ENCODE results near the gene CFAP45. TPM values are rescaled to one million over a fixed set of nuclear protein-coding genes. Genes with fewer than 3 reads are reported as not detected.

The CFAP45 gene
- total and polyA plus RNA-seq, 2 donors from 2014 or later = 1.0 to 14.2 TPM

DNA sequence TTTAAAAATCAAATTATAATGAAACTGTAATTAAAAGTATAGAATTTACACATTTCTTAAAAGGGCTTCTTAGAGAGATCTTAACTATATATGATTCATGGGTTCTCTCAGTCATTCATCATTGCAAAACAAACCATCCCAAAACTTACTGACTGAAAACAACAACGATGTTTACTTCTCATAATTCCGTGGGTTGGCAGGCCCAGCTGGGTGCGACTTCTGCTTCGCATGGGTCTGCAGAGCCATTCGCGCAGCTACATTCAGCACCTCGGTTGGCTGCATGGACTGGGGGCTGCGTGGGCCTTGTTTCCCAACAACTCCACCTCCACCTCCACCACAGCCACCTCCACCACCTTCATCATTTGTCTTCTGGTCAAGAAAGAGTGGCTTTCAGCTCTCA lies 69.2 kb downstream of the CFAP45 start:
- no peak for FAIRE-seq
- H3K27ac ChIP-seq (ENCODE audit: low read depth in 2 of 2, low read length in 2 of 2) = no peak overlapping the region
- H3K36me3 ChIP-seq (ENCODE audit: control insufficient read depth in 2 of 3, insufficient read depth in 3 of 3, low read length in 3 of 3) = no peaks in the 10 kb centered on the region
- H3K4me3 ChIP-seq (ENCODE audit: low read length in 3 of 3) = no peak overlapping the region
- no peaks in the 10 kb centered on the region for H3K27me3 ChIP-seq (ENCODE audit: control insufficient read depth, insufficient read depth, low read length)
- peaks cover 0 to 2% (median 0%) of the 10 kb centered on the region in 3 donors for H3K4me1 ChIP-seq (ENCODE audit: control insufficient read depth in 2 of 3, insufficient read depth in 2 of 3, low read depth in 1 of 3, low read length in 3 of 3)
- H3K9me3 ChIP-seq (ENCODE audit: control insufficient read depth in 2 of 3, insufficient read depth in 1 of 3, low read length in 3 of 3) = no peaks in the 10 kb centered on the region
- no peak for DNase-seq
- H3K9ac ChIP-seq (ENCODE audit: low read length in 3 of 3) = no peak overlapping the region
- TF ChIP-seq, protein P1, sequence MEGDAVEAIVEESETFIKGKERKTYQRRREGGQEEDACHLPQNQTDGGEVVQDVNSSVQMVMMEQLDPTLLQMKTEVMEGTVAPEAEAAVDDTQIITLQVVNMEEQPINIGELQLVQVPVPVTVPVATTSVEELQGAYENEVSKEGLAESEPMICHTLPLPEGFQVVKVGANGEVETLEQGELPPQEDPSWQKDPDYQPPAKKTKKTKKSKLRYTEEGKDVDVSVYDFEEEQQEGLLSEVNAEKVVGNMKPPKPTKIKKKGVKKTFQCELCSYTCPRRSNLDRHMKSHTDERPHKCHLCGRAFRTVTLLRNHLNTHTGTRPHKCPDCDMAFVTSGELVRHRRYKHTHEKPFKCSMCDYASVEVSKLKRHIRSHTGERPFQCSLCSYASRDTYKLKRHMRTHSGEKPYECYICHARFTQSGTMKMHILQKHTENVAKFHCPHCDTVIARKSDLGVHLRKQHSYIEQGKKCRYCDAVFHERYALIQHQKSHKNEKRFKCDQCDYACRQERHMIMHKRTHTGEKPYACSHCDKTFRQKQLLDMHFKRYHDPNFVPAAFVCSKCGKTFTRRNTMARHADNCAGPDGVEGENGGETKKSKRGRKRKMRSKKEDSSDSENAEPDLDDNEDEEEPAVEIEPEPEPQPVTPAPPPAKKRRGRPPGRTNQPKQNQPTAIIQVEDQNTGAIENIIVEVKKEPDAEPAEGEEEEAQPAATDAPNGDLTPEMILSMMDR (IDR thresholded peaks at IDR 0.05; ENCODE audit: borderline replicate concordance, extremely low read depth, insufficient read depth) = no peak
- intact Hi-C loops (cut with DNase I) = no loop called here

DNA sequence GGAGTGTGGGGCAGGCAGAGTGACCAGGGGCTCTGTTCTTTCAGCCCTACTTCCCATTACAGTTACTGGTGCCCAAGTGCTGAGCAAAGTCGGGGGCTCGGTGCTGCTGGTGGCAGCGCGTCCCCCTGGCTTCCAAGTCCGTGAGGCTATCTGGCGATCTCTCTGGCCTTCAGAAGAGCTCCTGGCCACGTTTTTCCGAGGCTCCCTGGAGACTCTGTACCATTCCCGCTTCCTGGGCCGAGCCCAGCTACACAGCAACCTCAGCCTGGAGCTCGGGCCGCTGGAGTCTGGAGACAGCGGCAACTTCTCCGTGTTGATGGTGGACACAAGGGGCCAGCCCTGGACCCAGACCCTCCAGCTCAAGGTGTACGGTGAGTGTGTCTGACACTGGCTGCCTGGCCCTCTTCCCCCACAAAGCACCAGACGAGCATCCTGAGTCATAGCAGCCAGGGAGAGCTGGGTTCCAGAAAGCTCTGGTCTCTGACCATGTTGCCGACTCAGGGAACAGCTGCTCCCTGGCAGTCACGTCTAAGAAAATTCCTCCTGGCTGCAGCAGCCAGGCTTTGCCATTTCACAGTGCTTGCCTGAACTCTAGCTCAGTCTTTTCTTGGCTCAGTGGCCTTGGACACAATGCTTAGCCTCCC lies 70.0 kb downstream of the CFAP45 start:
- Histone ChIP-seq H3K27me3 (ENCODE audit: control insufficient read depth, insufficient read depth, low read length) (no peaks in the 10 kb centered on the region), H3K27ac (ENCODE audit: low read depth in 2 of 2, low read length in 2 of 2) (no peak overlapping the region), H3K36me3 (ENCODE audit: control insufficient read depth in 2 of 3, insufficient read depth in 3 of 3, low read length in 3 of 3) (no peaks in the 10 kb centered on the region), H3K4me3 (ENCODE audit: low read length in 3 of 3) (no peak overlapping the region), H3K9ac (ENCODE audit: low read length in 3 of 3) (no peak overlapping the region), H3K4me1 (ENCODE audit: control insufficient read depth in 2 of 3, insufficient read depth in 2 of 3, low read depth in 1 of 3, low read length in 3 of 3) (peaks cover 0 to 2% (median 0%) of the 10 kb centered on the region in 3 donors), H3K9me3 (ENCODE audit: control insufficient read depth in 2 of 3, insufficient read depth in 1 of 3, low read length in 3 of 3) (no peaks in the 10 kb centered on the region)
- DNase-seq = peak in 1 of 5 donors; percentile 39
- intact Hi-C loops (cut with DNase I) = no loop called here
- TF ChIP-seq, protein P1 (IDR thresholded peaks at IDR 0.05; ENCODE audit: borderline replicate concordance, extremely low read depth, insufficient read depth) = no peak
- FAIRE-seq = no peak

DNA sequence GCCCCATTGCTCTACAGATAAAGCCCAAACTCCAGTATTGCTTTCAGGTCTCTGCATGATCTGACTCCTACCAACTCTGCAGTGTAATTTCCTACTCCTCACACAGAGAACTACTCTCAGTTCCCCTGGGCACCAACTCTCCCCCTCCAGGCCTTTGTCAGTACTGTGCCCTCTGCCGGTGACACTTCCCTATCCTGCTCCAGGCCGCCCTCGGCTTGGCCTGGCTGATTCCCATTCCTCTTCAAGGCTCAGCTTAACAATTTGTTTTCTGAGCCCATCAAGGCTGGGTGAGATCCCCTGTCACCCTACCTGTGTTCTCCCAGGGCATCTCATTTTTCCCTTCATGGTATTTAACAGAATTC lies 70.7 kb downstream of the CFAP45 start:
- no peak for FAIRE-seq
- TF ChIP-seq, protein P1 (IDR thresholded peaks at IDR 0.05; ENCODE audit: borderline replicate concordance, extremely low read depth, insufficient read depth) = peak; percentile 26
- no peaks in the 10 kb centered on the region for H3K36me3 ChIP-seq (ENCODE audit: control insufficient read depth in 2 of 3, insufficient read depth in 3 of 3, low read length in 3 of 3)
- no peaks in the 10 kb centered on the region for H3K27me3 ChIP-seq (ENCODE audit: control insufficient read depth, insufficient read depth, low read length)
- H3K4me1 ChIP-seq (ENCODE audit: control insufficient read depth in 2 of 3, insufficient read depth in 2 of 3, low read depth in 1 of 3, low read length in 3 of 3) = peaks cover 0 to 2% (median 0%) of the 10 kb centered on the region in 3 donors
- H3K9me3 ChIP-seq (ENCODE audit: control insufficient read depth in 2 of 3, insufficient read depth in 1 of 3, low read length in 3 of 3) = no peaks in the 10 kb centered on the region
- no peak overlapping the region for H3K9ac ChIP-seq (ENCODE audit: low read length in 3 of 3)
- H3K4me3 ChIP-seq (ENCODE audit: low read length in 3 of 3) = no peak overlapping the region
- DNase-seq = peak in 3 of 5 donors; percentile 34 to 67 (median 58)
- no peak overlapping the region for H3K27ac ChIP-seq (ENCODE audit: low read depth in 2 of 2, low read length in 2 of 2)
- intact Hi-C loops (cut with DNase I) = no loop called here

All from kidney (tissue), 14 donors.